ENCODE results near the gene TOB1. TPM values are rescaled to one million over a fixed set of nuclear protein-coding genes. Genes with fewer than 3 reads are reported as not detected.

TOB1 gene
- total RNA-seq, 2 donors from 2014 or later, result 116 to 169 TPM

DNA sequence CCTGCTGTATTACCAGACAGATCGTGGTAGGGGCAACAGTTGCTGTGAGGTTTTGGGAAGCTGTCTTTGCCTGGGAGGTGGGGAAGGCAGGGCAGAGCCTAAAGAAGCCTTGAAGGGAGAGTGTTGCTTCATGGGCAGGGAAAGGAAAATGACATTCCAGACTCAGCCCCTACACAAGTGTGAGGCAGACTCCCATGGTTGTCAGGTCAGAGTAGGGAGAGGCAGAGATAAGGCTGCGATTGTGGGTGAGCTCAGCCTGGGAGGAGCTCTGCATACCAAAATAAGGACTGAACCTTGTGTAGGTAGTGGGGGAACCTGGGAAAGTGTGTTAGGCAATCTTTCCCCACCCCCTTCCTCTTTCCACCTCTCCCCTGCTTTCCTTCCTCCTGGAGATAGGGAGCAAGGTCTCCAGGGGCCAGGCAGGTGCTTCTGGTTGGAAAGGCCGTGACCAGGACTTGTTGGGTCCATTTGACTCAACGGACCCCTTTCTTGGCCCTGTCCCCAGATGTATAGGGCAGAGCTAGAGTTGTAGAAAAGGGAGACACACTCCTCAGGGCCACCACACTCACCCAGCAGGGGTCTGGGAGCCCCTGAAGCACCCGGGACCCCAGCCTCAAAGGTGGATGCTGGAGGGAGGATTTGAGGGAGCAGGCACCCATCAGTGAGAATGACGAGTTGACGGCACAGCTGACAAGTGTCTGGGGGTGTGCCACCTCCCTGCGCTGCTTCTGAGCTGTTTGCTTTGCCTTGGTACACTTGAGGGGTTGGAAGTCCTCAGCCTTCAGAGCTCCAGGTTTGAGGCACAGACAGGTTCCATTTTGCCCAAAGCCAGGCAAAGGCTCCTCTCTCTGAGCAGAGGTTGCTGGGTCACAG lies 18.5 kb upstream of the TOB1 start:
- Histone ChIP-seq H3K27me3 (no peaks in the 10 kb centered on the region), H3K9ac (ENCODE audit: low read depth in 2 of 2, low read length in 2 of 2) (peak overlapping the region; percentile 26 to 83), H3K9me3 (no peaks in the 10 kb centered on the region), H3K27ac (peak overlapping the region; percentile 66), H3K4me1 (peaks cover 6% of the 10 kb centered on the region), H3K36me3 (no peaks in the 10 kb centered on the region), H3K4me3 (no peak overlapping the region)
- intact Hi-C loops (cut with DNase I), result no loop called here
- DNase-seq, result peak; percentile 76
- TF ChIP-seq, protein P1, sequence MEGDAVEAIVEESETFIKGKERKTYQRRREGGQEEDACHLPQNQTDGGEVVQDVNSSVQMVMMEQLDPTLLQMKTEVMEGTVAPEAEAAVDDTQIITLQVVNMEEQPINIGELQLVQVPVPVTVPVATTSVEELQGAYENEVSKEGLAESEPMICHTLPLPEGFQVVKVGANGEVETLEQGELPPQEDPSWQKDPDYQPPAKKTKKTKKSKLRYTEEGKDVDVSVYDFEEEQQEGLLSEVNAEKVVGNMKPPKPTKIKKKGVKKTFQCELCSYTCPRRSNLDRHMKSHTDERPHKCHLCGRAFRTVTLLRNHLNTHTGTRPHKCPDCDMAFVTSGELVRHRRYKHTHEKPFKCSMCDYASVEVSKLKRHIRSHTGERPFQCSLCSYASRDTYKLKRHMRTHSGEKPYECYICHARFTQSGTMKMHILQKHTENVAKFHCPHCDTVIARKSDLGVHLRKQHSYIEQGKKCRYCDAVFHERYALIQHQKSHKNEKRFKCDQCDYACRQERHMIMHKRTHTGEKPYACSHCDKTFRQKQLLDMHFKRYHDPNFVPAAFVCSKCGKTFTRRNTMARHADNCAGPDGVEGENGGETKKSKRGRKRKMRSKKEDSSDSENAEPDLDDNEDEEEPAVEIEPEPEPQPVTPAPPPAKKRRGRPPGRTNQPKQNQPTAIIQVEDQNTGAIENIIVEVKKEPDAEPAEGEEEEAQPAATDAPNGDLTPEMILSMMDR (IDR thresholded peaks at IDR 0.05), result no peak

DNA sequence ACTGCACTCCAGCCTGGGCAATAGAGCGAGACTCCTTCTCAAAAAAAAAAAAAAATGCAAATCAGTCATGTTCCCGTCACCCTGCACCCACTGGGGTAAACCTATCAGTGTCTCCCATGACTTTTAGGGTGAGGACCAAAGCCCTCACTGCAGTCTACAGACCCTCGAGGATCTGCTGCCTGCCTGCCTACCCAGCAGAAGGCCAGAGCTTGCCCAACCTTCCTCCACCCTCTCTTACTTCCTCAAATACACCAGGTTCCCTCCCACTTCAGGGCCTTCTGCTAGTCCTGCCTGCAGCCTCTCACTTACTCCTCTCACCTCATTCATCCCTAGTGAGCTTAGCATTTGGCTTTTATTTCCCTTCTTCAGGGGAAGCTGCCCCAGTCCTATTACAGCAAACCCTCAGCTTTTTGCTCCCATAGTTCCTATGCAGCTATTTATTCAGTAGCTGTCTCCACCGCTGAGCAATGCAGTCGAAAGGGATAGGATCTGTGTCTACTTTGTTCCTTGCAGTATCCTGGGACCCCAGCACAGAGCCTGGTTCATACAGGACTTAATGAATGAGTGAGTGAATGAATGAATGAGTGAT lies 17.8 kb upstream of the TOB1 start:
- peak overlapping the region; percentile 26 to 83 for H3K9ac ChIP-seq (ENCODE audit: low read depth in 2 of 2, low read length in 2 of 2)
- peak overlapping the region; percentile 66 for H3K27ac ChIP-seq

DNA sequence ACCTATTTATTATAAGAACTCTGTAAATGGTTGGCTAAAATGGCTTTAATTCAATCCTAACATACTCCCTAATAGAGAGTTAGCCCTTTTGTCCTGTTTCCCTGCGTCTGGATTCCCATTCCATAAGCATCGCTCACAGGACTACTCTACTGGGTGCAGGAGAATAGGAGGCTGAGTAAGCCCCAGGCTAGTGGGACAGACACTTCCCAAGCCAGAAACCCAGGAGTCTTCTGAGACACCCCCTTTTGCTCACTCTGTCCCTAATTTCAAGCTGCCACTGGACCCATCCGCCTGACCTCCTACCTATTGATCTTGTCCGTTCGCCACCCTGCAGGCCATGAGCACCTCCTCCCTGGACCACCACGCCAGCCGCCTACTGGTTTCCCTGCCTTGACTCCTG lies 16.7 kb upstream of the TOB1 start:
- Histone ChIP-seq H3K36me3 (no peaks in the 10 kb centered on the region), H3K27ac (no peak overlapping the region)
- intact Hi-C loops (cut with DNase I), result no loop called here

More for the DNA sequence above, 17.8 kb upstream of the TOB1 start:
- intact Hi-C loops (cut with DNase I), result no loop called here
- peak; percentile 64 for DNase-seq
- H3K9me3 ChIP-seq, result no peaks in the 10 kb centered on the region
- H3K27me3 ChIP-seq, result no peaks in the 10 kb centered on the region
- TF ChIP-seq, protein P1 (IDR thresholded peaks at IDR 0.05), result no peak
- H3K4me3 ChIP-seq, result no peak overlapping the region
- H3K36me3 ChIP-seq, result no peaks in the 10 kb centered on the region
- peaks cover 6% of the 10 kb centered on the region for H3K4me1 ChIP-seq

DNA sequence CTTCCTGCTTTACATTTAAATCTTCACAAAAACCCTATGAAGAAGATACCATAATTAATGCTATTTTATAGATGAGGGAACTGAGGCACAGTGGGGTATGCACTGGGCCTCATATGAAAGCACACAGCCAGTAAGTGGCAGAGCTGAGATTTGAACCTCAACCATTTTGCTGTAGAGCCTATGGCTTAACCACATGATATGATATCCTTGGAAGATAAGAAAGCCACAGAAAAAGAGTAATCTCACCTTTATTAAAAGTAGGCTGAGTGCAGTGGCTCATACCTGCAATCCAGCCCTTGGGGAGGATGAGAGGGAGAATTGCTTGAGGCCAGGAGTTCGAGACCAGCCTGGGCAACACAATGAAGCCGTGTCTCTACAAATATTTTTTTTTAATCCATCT lies 15.0 kb upstream of the TOB1 start:
- Histone ChIP-seq H3K27me3 (no peaks in the 10 kb centered on the region), H3K4me1 (peaks cover 6% of the 10 kb centered on the region), H3K4me3 (no peak overlapping the region), H3K36me3 (no peaks in the 10 kb centered on the region), H3K27ac (no peak overlapping the region), H3K9me3 (no peaks in the 10 kb centered on the region), H3K9ac (ENCODE audit: low read depth in 2 of 2, low read length in 2 of 2) (no peak overlapping the region)
- DNase-seq, result no peak
- TF ChIP-seq, protein P1 (IDR thresholded peaks at IDR 0.05), result no peak
- intact Hi-C loops (cut with DNase I), result no loop called here

More for the DNA sequence above, 16.7 kb upstream of the TOB1 start:
- TF ChIP-seq, protein P1 (IDR thresholded peaks at IDR 0.05), result no peak
- no peak overlapping the region for H3K4me3 ChIP-seq
- H3K4me1 ChIP-seq, result peaks cover 6% of the 10 kb centered on the region
- DNase-seq, result no peak
- H3K9ac ChIP-seq (ENCODE audit: low read depth in 2 of 2, low read length in 2 of 2), result no peak overlapping the region
- no peaks in the 10 kb centered on the region for H3K9me3 ChIP-seq
- H3K27me3 ChIP-seq, result no peaks in the 10 kb centered on the region

DNA sequence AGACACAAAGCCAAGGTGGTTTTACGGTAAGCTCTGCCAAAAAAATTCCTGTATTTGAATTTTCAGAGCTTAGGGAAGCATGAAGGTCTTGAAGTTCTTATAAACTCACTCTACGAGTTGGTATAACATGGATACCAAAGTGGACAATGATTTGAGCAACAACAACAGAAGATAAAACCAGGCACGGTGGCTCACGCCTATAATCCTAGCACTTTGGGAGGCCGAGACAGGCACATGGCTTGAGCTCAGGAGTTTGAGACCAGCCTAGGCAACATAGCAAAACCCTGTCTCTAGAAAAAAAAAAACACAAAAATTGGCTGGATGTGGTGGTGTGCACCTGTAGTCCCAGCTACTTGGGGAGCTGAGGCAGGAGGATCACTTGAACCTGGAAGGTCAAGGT lies 12.9 kb upstream of the TOB1 start:
- no peak overlapping the region for H3K9ac ChIP-seq (ENCODE audit: low read depth in 2 of 2, low read length in 2 of 2)
- no peak overlapping the region for H3K4me3 ChIP-seq
- TF ChIP-seq, protein P1 (IDR thresholded peaks at IDR 0.05), result no peak
- H3K36me3 ChIP-seq, result no peaks in the 10 kb centered on the region
- H3K4me1 ChIP-seq, result peaks cover under 1% of the 10 kb centered on the region
- intact Hi-C loops (cut with DNase I), result no loop called here
- H3K27me3 ChIP-seq, result no peaks in the 10 kb centered on the region
- no peak overlapping the region for H3K27ac ChIP-seq
- no peaks in the 10 kb centered on the region for H3K9me3 ChIP-seq
- DNase-seq, result no peak
